ENCODE data around the gene ARNT2. TPM values are rescaled to one million over a fixed set of nuclear protein-coding genes. Genes with fewer than 3 reads are reported as not detected.

The ARNT2 gene
- total RNA-seq, 1 experiment from 2014 or later: 7.0 TPM

DNA sequence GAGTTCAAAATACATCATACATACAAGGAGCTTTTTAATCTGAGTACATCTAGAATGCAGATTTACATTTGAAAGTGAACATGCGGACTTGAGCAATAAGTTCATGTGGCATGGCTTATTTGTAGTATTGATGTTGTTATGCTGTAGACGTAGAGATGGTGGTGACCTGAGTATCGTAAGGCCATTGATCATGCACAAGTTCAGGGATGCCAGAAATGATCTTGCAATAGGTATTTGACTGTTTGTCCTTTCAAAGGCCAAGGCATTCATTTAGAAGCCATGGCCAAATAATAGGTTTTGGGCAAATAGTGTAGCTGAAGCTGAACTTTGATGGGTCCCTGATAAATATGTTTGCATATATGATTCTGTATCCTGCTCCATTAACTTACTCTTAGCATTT is 35.0 kb downstream of the ARNT2 start (continued):
- TF ChIP-seq, protein P1, sequence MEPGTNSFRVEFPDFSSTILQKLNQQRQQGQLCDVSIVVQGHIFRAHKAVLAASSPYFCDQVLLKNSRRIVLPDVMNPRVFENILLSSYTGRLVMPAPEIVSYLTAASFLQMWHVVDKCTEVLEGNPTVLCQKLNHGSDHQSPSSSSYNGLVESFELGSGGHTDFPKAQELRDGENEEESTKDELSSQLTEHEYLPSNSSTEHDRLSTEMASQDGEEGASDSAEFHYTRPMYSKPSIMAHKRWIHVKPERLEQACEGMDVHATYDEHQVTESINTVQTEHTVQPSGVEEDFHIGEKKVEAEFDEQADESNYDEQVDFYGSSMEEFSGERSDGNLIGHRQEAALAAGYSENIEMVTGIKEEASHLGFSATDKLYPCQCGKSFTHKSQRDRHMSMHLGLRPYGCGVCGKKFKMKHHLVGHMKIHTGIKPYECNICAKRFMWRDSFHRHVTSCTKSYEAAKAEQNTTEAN (CRISPR knock-in tag; IDR thresholded peaks at IDR 0.05): no peak
- TF ChIP-seq, protein P2, sequence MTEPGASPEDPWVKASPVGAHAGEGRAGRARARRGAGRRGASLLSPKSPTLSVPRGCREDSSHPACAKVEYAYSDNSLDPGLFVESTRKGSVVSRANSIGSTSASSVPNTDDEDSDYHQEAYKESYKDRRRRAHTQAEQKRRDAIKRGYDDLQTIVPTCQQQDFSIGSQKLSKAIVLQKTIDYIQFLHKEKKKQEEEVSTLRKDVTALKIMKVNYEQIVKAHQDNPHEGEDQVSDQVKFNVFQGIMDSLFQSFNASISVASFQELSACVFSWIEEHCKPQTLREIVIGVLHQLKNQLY (CRISPR knock-in tag; IDR thresholded peaks at IDR 0.05): no peak

DNA sequence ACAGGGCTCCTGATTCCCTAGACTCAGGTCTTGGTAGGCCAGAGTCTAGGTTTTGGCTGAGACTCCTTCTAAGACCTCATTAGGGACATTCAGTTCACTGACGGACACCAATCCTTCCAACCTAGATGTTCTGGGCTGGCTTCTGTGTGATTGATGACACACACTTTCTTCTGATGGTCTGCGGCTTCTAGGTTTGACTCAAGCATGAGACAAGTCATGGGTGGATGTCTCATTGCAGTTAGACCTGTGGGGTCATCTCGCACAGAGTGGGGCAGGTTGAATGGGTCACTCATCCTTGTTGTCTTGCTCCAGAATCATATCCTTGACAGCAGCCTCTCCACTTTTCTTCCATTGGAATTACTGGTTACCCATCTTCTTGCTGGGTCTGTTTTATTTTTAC is 35.8 kb downstream of the ARNT2 start:
- H3K27ac Mint-ChIP-seq: no peak overlapping the region
- no peaks in the 10 kb centered on the region for H3K36me3 Mint-ChIP-seq
- H3K4me1 Mint-ChIP-seq: peaks cover 14% of the 10 kb centered on the region
- H3K4me3 Mint-ChIP-seq: no peak overlapping the region
- ChIA-PET CTCF (no interaction called here), POLR2A (no interaction called here)
- no peaks in the 10 kb centered on the region for H3K9me3 Mint-ChIP-seq
- ATAC-seq (no peak), DNase-seq (ENCODE audit: low spot score) (no peak)
- TF ChIP-seq, protein P3, sequence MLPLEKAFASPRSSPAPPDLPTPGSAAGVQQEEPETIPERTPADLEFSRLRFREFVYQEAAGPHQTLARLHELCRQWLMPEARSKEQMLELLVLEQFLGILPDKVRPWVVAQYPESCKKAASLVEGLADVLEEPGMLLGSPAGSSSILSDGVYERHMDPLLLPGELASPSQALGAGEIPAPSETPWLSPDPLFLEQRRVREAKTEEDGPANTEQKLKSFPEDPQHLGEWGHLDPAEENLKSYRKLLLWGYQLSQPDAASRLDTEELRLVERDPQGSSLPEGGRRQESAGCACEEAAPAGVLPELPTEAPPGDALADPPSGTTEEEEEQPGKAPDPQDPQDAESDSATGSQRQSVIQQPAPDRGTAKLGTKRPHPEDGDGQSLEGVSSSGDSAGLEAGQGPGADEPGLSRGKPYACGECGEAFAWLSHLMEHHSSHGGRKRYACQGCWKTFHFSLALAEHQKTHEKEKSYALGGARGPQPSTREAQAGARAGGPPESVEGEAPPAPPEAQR (CRISPR knock-in tag; IDR thresholded peaks at IDR 0.05): no peak
- TF ChIP-seq, protein P4, sequence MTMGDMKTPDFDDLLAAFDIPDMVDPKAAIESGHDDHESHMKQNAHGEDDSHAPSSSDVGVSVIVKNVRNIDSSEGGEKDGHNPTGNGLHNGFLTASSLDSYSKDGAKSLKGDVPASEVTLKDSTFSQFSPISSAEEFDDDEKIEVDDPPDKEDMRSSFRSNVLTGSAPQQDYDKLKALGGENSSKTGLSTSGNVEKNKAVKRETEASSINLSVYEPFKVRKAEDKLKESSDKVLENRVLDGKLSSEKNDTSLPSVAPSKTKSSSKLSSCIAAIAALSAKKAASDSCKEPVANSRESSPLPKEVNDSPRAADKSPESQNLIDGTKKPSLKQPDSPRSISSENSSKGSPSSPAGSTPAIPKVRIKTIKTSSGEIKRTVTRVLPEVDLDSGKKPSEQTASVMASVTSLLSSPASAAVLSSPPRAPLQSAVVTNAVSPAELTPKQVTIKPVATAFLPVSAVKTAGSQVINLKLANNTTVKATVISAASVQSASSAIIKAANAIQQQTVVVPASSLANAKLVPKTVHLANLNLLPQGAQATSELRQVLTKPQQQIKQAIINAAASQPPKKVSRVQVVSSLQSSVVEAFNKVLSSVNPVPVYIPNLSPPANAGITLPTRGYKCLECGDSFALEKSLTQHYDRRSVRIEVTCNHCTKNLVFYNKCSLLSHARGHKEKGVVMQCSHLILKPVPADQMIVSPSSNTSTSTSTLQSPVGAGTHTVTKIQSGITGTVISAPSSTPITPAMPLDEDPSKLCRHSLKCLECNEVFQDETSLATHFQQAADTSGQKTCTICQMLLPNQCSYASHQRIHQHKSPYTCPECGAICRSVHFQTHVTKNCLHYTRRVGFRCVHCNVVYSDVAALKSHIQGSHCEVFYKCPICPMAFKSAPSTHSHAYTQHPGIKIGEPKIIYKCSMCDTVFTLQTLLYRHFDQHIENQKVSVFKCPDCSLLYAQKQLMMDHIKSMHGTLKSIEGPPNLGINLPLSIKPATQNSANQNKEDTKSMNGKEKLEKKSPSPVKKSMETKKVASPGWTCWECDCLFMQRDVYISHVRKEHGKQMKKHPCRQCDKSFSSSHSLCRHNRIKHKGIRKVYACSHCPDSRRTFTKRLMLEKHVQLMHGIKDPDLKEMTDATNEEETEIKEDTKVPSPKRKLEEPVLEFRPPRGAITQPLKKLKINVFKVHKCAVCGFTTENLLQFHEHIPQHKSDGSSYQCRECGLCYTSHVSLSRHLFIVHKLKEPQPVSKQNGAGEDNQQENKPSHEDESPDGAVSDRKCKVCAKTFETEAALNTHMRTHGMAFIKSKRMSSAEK (CRISPR knock-in tag; IDR thresholded peaks at IDR 0.05; ENCODE audit: borderline replicate concordance): no peak
- no peak for TF ChIP-seq ZBTB21 (CRISPR knock-in tag; IDR thresholded peaks at IDR 0.05; ENCODE audit: borderline replicate concordance)
- TF ChIP-seq ZNF138 (CRISPR knock-in tag; conservative IDR thresholded peaks at IDR 0.05): no peak
- TF ChIP-seq, protein P5, sequence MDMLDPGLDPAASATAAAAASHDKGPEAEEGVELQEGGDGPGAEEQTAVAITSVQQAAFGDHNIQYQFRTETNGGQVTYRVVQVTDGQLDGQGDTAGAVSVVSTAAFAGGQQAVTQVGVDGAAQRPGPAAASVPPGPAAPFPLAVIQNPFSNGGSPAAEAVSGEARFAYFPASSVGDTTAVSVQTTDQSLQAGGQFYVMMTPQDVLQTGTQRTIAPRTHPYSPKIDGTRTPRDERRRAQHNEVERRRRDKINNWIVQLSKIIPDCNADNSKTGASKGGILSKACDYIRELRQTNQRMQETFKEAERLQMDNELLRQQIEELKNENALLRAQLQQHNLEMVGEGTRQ (CRISPR knock-in tag; IDR thresholded peaks at IDR 0.05): no peak
- TF ChIP-seq FOXP1 (CRISPR knock-in tag; IDR thresholded peaks at IDR 0.05; ENCODE audit: borderline replicate concordance): no peak
- TF ChIP-seq, protein P6, sequence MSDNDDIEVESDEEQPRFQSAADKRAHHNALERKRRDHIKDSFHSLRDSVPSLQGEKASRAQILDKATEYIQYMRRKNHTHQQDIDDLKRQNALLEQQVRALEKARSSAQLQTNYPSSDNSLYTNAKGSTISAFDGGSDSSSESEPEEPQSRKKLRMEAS (CRISPR knock-in tag; IDR thresholded peaks at IDR 0.05): no peak
- TF ChIP-seq ELF4 (CRISPR knock-in tag; IDR thresholded peaks at IDR 0.05; ENCODE audit: low read depth): no peak
- no peak for TF ChIP-seq SP1 (CRISPR knock-in tag; conservative IDR thresholded peaks at IDR 0.05)
- no peaks in the 10 kb centered on the region for H3K27me3 Mint-ChIP-seq (ENCODE audit: low read depth)

DNA sequence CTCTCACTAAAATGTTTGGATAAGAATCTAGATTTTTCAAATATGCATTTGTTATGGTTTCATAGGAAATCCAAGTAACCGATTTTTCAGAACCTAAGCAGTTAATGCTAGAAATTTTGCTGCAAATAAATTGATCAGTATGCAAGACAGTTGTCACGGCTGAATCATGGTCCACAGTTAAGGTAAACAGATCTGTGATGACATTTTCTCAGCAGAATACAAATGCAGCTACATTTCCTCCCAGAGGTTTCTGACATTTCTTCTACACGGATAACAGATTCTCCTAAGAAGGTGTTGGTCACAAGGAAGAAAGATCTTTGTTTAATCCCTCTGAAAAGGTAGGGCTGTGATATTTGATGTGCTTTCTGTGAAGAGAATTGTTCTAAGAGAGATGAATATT is 36.9 kb downstream of the ARNT2 start:
- ATAC-seq (no peak), DNase-seq (ENCODE audit: low spot score) (no peak)
- no peak overlapping the region for H3K27ac Mint-ChIP-seq
- no peak overlapping the region for H3K4me3 Mint-ChIP-seq
- H3K4me1 Mint-ChIP-seq: peaks cover 14% of the 10 kb centered on the region
- no peaks in the 10 kb centered on the region for H3K27me3 Mint-ChIP-seq (ENCODE audit: low read depth)
- CTCF ChIA-PET: interaction anchor here (1.0 kb wide), 1 partner anchor 22 kb away, joined by 4 read pairs; no protein-coding TSS in a partner anchor
- no peaks in the 10 kb centered on the region for H3K36me3 Mint-ChIP-seq
- POLR2A ChIA-PET: no interaction called here
- no peaks in the 10 kb centered on the region for H3K9me3 Mint-ChIP-seq
- TF ChIP-seq, protein P7, sequence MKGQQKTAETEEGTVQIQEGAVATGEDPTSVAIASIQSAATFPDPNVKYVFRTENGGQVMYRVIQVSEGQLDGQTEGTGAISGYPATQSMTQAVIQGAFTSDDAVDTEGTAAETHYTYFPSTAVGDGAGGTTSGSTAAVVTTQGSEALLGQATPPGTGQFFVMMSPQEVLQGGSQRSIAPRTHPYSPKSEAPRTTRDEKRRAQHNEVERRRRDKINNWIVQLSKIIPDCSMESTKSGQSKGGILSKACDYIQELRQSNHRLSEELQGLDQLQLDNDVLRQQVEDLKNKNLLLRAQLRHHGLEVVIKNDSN (CRISPR knock-in tag; IDR thresholded peaks at IDR 0.05): no peak
- TF ChIP-seq ZBTB21 (CRISPR knock-in tag; IDR thresholded peaks at IDR 0.05; ENCODE audit: borderline replicate concordance) (no peak), FOXK1 (CRISPR knock-in tag; IDR thresholded peaks at IDR 0.05) (no peak), ZNF423 (CRISPR knock-in tag; IDR thresholded peaks at IDR 0.05) (no peak), GABPB1 (CRISPR knock-in tag; IDR thresholded peaks at IDR 0.05) (no peak), CREB1 (CRISPR knock-in tag; IDR thresholded peaks at IDR 0.05) (no peak), TCF7 (CRISPR knock-in tag; IDR thresholded peaks at IDR 0.05; ENCODE audit: low read depth) (no peak), NFYB (CRISPR knock-in tag; conservative IDR thresholded peaks at IDR 0.05; ENCODE audit: low read depth) (no peak), MYBL2 (CRISPR knock-in tag; IDR thresholded peaks at IDR 0.05) (no peak)
- TF ChIP-seq, protein P3 (CRISPR knock-in tag; IDR thresholded peaks at IDR 0.05): no peak
- TF ChIP-seq, protein P6 (CRISPR knock-in tag; IDR thresholded peaks at IDR 0.05): no peak
- TF ChIP-seq, protein P8, sequence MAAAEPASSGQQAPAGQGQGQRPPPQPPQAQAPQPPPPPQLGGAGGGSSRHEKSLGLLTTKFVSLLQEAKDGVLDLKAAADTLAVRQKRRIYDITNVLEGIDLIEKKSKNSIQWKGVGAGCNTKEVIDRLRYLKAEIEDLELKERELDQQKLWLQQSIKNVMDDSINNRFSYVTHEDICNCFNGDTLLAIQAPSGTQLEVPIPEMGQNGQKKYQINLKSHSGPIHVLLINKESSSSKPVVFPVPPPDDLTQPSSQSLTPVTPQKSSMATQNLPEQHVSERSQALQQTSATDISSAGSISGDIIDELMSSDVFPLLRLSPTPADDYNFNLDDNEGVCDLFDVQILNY (CRISPR knock-in tag; IDR thresholded peaks at IDR 0.05): no peak
